ENCODE results near the gene ACAT1.
"Not testable (repeated sequence)": the region's sequence is repeated elsewhere in the genome, so short reads cannot be mapped to it uniquely, and the experiment has no call there.

Gene ACAT1

DNA sequence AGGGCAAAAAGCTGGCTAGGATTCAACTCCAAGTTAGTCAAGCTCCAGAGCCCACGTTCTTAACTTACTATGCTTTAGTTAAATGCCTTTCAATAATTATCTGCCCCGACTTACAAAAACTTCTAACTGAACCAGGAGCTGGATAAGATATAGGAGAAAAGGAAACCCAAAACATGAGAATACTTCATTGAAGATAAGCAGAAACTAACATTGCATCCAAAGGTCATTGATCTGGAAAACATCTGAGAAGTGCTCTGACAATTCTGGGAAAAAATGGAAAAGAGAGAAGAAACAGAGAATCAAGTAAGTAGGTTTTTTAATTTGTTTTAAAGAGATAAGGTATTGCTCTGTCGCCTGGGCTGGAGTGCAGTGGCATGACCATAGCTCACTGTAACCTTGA, 27.2 kb downstream of the ACAT1 start:
- no peak for DNase-seq

DNA sequence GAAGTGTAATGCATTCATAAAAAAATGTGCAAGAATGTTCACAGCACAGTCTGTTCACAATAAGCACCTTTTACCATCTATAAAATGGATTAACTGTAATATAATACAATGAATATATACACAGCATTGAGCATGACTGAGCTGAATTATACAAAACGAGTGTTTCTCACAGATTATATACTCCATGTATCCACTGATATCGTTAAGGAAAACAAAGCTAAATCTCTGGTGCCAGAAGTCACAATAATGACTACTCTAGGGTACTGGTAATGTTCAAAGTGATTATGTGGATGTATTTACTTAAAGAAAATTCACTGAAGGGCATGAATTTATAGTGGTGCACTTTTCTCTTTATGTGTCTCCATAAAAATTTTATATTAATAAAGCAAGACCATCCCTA, 33.2 kb downstream of the ACAT1 start:
- DNase-seq: no peak

GRCh38 chr11:108160970-108161566, 39.7 kb downstream of the ACAT1 start:
- DNase-seq: no peak

- not testable (repeated sequence) for DNase-seq
These were observed 41.5 kb downstream of the ACAT1 start for GRCh38 chr11:108162878-108163277.

DNA sequence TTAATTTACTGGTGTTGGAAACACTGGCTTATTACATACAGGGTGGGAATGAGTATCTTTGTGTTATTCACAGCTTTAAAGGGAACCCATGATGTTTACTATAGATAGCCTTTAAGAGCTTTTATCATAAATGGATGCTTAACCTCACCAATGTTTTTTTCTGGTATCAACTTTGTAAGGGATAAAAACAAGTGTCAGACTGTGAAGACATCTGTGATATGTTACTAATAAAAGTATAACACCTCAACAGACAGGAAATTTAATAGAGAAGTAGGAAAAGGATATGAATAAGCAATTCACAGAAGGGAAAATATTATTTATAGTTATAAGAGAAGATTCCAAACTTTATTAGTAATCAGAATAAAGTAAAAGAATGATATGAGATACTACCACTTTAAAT, 46.3 kb downstream of the ACAT1 start:
- no peak for DNase-seq

- DNase-seq: no peak
These were observed 48.8 kb downstream of the ACAT1 start for GRCh38 chr11:108170184-108170583.

- DNase-seq: no peak
These were observed 56.2 kb downstream of the ACAT1 start for GRCh38 chr11:108177570-108177969.

DNA sequence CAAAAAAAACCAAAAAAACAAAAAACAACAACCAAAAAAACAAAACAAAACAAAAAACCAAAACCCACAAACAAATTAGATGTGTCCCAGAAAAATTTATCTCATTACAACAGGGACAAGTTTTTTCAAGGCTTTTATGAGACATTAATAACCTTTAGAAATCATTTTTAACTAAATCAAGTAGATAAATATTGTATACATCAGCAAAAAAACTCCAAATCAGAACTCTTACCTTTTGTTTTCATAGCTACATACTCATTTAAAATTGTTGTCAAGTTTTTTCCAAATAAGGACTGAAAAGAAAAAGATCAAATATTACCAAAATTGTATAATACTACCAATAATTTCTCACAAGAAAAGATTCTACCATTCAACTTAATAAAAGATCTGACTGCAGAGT, 72.4 kb downstream of the ACAT1 start:
- DNase-seq: no peak

DNA sequence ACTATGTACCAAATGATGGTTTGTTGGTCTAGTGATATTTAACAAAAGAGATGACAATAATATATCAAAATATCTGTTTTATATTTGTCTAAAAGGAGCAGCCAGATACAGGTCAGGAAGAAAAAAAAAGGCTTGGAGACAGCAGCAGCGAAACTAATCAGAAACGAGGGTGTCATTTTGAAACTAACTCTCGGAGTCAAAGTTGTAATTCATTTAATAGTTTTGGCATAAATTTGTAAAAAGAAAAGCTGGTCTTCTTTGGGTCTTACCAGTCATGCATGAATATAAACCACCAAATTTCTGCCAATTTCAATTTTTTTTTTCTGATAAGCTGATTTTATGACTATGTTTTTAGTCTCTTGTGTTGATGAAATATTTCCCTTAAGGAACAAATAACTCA, 75.5 kb downstream of the ACAT1 start:
- DNase-seq: no peak

All from NCI-H2107 (cell line).